Kidney capillary endothelial cell (primary cell): ENCODE data around the gene PRICKLE1.
"Not testable (repeated sequence)": the region's sequence is repeated elsewhere in the genome, so short reads cannot be mapped to it uniquely, and the experiment has no call there.

Experiments
- DNase-seq: peaks from one replicate; pipeline ENCODE4 v3.0.0-alpha.2; 2018; ENCODE audit warnings: low spot score

Gene PRICKLE1

GRCh38 chr12:42556917-42557316, 32.6 kb downstream of the PRICKLE1 start:
- DNase-seq, result no peak

GRCh38 chr12:42552822-42553221, 36.7 kb downstream of the PRICKLE1 start:
- DNase-seq, result no peak

GRCh38 chr12:42550800-42551199, 38.7 kb downstream of the PRICKLE1 start:
- no peak for DNase-seq

GRCh38 chr12:42546709-42547108, 42.8 kb downstream of the PRICKLE1 start:
- DNase-seq, result no peak

- DNase-seq, result no peak
These were observed 47.6 kb downstream of the PRICKLE1 start for GRCh38 chr12:42541965-42542364.

- DNase-seq, result not testable (repeated sequence)
These were observed 48.2 kb downstream of the PRICKLE1 start for GRCh38 chr12:42541308-42541707.

- no peak for DNase-seq
These were observed 49.9 kb downstream of the PRICKLE1 start for GRCh38 chr12:42539696-42540095.

GRCh38 chr12:42538203-42538602, 51.3 kb downstream of the PRICKLE1 start:
- DNase-seq, result no peak

- no peak for DNase-seq
These were observed 55.2 kb downstream of the PRICKLE1 start for GRCh38 chr12:42534184-42534838.

GRCh38 chr12:42530284-42530683, 59.3 kb downstream of the PRICKLE1 start:
- no peak for DNase-seq

- no peak for DNase-seq
These were observed 64.1 kb downstream of the PRICKLE1 start for GRCh38 chr12:42525444-42525843.

GRCh38 chr12:42524716-42525115, 64.8 kb downstream of the PRICKLE1 start:
- DNase-seq, result no peak

- no peak for DNase-seq
These were observed 73.0 kb downstream of the PRICKLE1 start for GRCh38 chr12:42516573-42516972.

GRCh38 chr12:42511656-42512055, 77.9 kb downstream of the PRICKLE1 start:
- no peak for DNase-seq

GRCh38 chr12:42510823-42511222, 78.7 kb downstream of the PRICKLE1 start:
- DNase-seq, result no peak

- DNase-seq, result no peak
These were observed 80.6 kb downstream of the PRICKLE1 start for GRCh38 chr12:42508913-42509460.

GRCh38 chr12:42507565-42507964, 82.0 kb downstream of the PRICKLE1 start:
- no peak for DNase-seq

- DNase-seq, result no peak
These were observed 82.5 kb downstream of the PRICKLE1 start for GRCh38 chr12:42507081-42507480.

GRCh38 chr12:42504049-42504448, 85.5 kb downstream of the PRICKLE1 start:
- no peak for DNase-seq

- no peak for DNase-seq
These were observed 86.9 kb downstream of the PRICKLE1 start for GRCh38 chr12:42502682-42503081.

- no peak for DNase-seq
These were observed 90.8 kb downstream of the PRICKLE1 start for GRCh38 chr12:42498549-42499247.

GRCh38 chr12:42496886-42497285, 92.7 kb downstream of the PRICKLE1 start:
- no peak for DNase-seq

- DNase-seq, result no peak
These were observed 94.3 kb downstream of the PRICKLE1 start for GRCh38 chr12:42495244-42495643.

GRCh38 chr12:42492267-42492666, 97.3 kb downstream of the PRICKLE1 start:
- DNase-seq, result no peak
